ENCODE results near the gene AIRE.

Gene AIRE

GRCh38 chr21:44288251-44289110 is 2.8 kb downstream of the AIRE start:
- FAIRE-seq (no peak), DNase-seq (ENCODE audit: insufficient read length) (no peak)
- TF ChIP-seq POLR2AphosphoS5 (IDR thresholded peaks at IDR 0.05; ENCODE audit: low read depth, low read length) (no peak), TAF1 (IDR thresholded peaks at IDR 0.05; ENCODE audit: borderline replicate concordance, low read depth, low read length) (no peak), POLR2A (IDR thresholded peaks at IDR 0.05; ENCODE audit: low read depth, low read length) (no peak)

GRCh38 chr21:44289381-44290010 is 3.8 kb downstream of the AIRE start:
- no peak for DNase-seq (ENCODE audit: insufficient read length)
- TF ChIP-seq POLR2A (IDR thresholded peaks at IDR 0.05; ENCODE audit: low read depth, low read length) (no peak), POLR2AphosphoS5 (IDR thresholded peaks at IDR 0.05; ENCODE audit: low read depth, low read length) (no peak), TAF1 (IDR thresholded peaks at IDR 0.05; ENCODE audit: borderline replicate concordance, low read depth, low read length) (no peak)
- FAIRE-seq, result no peak

- TF ChIP-seq TAF1 (IDR thresholded peaks at IDR 0.05; ENCODE audit: borderline replicate concordance, low read depth, low read length), result no peak
- no peak for TF ChIP-seq POLR2AphosphoS5 (IDR thresholded peaks at IDR 0.05; ENCODE audit: low read depth, low read length)
- no peak for TF ChIP-seq POLR2A (IDR thresholded peaks at IDR 0.05; ENCODE audit: low read depth, low read length)
- no peak for FAIRE-seq
- no peak for DNase-seq (ENCODE audit: insufficient read length)
These were observed 4.8 kb downstream of the AIRE start for GRCh38 chr21:44290327-44291077.

- no peak for TF ChIP-seq POLR2AphosphoS5 (IDR thresholded peaks at IDR 0.05; ENCODE audit: low read depth, low read length)
- no peak for TF ChIP-seq POLR2A (IDR thresholded peaks at IDR 0.05; ENCODE audit: low read depth, low read length)
- TF ChIP-seq TAF1 (IDR thresholded peaks at IDR 0.05; ENCODE audit: borderline replicate concordance, low read depth, low read length), result no peak
- FAIRE-seq (no peak), DNase-seq (ENCODE audit: insufficient read length) (no peak)
These were observed 5.6 kb downstream of the AIRE start for GRCh38 chr21:44291078-44291935.

GRCh38 chr21:44291936-44292811 is 6.5 kb downstream of the AIRE start:
- no peak for TF ChIP-seq POLR2A (IDR thresholded peaks at IDR 0.05; ENCODE audit: low read depth, low read length)
- no peak for TF ChIP-seq TAF1 (IDR thresholded peaks at IDR 0.05; ENCODE audit: borderline replicate concordance, low read depth, low read length)
- TF ChIP-seq POLR2AphosphoS5 (IDR thresholded peaks at IDR 0.05; ENCODE audit: low read depth, low read length), result no peak
- no peak for FAIRE-seq
- no peak for DNase-seq (ENCODE audit: insufficient read length)

GRCh38 chr21:44292812-44293195 is 7.1 kb downstream of the AIRE start:
- no peak for FAIRE-seq
- DNase-seq (ENCODE audit: insufficient read length), result no peak
- no peak for TF ChIP-seq POLR2AphosphoS5 (IDR thresholded peaks at IDR 0.05; ENCODE audit: low read depth, low read length)
- no peak for TF ChIP-seq POLR2A (IDR thresholded peaks at IDR 0.05; ENCODE audit: low read depth, low read length)
- TF ChIP-seq TAF1 (IDR thresholded peaks at IDR 0.05; ENCODE audit: borderline replicate concordance, low read depth, low read length), result no peak

GRCh38 chr21:44293551-44294231 is 8.0 kb downstream of the AIRE start:
- TF ChIP-seq POLR2AphosphoS5 (IDR thresholded peaks at IDR 0.05; ENCODE audit: low read depth, low read length), result no peak
- TF ChIP-seq TAF1 (IDR thresholded peaks at IDR 0.05; ENCODE audit: borderline replicate concordance, low read depth, low read length), result no peak
- no peak for TF ChIP-seq POLR2A (IDR thresholded peaks at IDR 0.05; ENCODE audit: low read depth, low read length)
- FAIRE-seq, result no peak

GRCh38 chr21:44294391-44295162 is 8.9 kb downstream of the AIRE start:
- TF ChIP-seq POLR2AphosphoS5 (IDR thresholded peaks at IDR 0.05; ENCODE audit: low read depth, low read length) (no peak), POLR2A (IDR thresholded peaks at IDR 0.05; ENCODE audit: low read depth, low read length) (no peak), TAF1 (IDR thresholded peaks at IDR 0.05; ENCODE audit: borderline replicate concordance, low read depth, low read length) (no peak)
- no peak for FAIRE-seq
- no peak for DNase-seq (ENCODE audit: insufficient read length)

More at GRCh38 chr21:44293551-44294231, 8.0 kb downstream of the AIRE start:
- DNase-seq (ENCODE audit: insufficient read length), result no peak

GRCh38 chr21:44295163-44295573 is 9.5 kb downstream of the AIRE start:
- TF ChIP-seq TAF1 (IDR thresholded peaks at IDR 0.05; ENCODE audit: borderline replicate concordance, low read depth, low read length), result no peak
- TF ChIP-seq POLR2AphosphoS5 (IDR thresholded peaks at IDR 0.05; ENCODE audit: low read depth, low read length), result no peak
- no peak for TF ChIP-seq POLR2A (IDR thresholded peaks at IDR 0.05; ENCODE audit: low read depth, low read length)
- FAIRE-seq, result no peak
- no peak for DNase-seq (ENCODE audit: insufficient read length)
